H1 (cell line): Measurements from ENCODE around the gene TMEM178B. TPM values are rescaled to one million over a fixed set of nuclear protein-coding genes. Genes with fewer than 3 reads are reported as not detected.

Experiments used
- CTCF ChIA-PET: fragments of 300-600 bp; sonication (Branson Sonifier 250); formaldehyde crosslinking; loops from one replicate; lab custom pipeline; 2021; ENCODE audit not compliant: partially characterized antibody; lab: Charles Lee
- POLR2A ChIA-PET: fragments of 300-600 bp; sonication (Branson Sonifier 250); formaldehyde crosslinking; loops from one replicate; lab custom pipeline; 2021; ENCODE audit warnings: inconsistent platforms; ENCODE audit not compliant: partially characterized antibody; lab: Charles Lee
- DNase-seq, 2 experiments: peaks; one replicate each; pipeline versions ENCODE4 v3.0.0 to v3.0.0-alpha.2; 2010 to 2022; ENCODE audit warnings: low spot score in 2 of 2, low read depth in 1 of 2, mixed read lengths in 1 of 2
- FAIRE-seq: peaks from 2 replicates; lab custom pipeline; 2011; peaks lifted over from hg19 to GRCh38; lab: Jason Lieb, UNC
- H2AFZ ChIP-seq: 2 replicates; pipeline ENCODE4 v1.8.1; 2012; ENCODE audit warnings: low read length, inconsistent platforms
- H2AK5ac ChIP-seq: 2 replicates; pipeline ENCODE4 v1.6.1; 2013; ENCODE audit warnings: low read depth, low read length
- H2BK120ac ChIP-seq: replicated peaks from 2 replicates; pipeline ENCODE3; 2013; ENCODE audit warnings: low read depth, low read length, inconsistent platforms
- H2BK12ac ChIP-seq: 2 replicates; pipeline ENCODE4 v1.6.1; 2013; ENCODE audit warnings: low read depth, low read length
- H2BK15ac ChIP-seq: 2 replicates; pipeline ENCODE4 v1.6.1; 2013; ENCODE audit warnings: low read length
- H2BK20ac ChIP-seq: 2 replicates; pipeline ENCODE4 v1.6.1; 2013; ENCODE audit warnings: low read length
- H2BK5ac ChIP-seq: 2 replicates; pipeline ENCODE4 v1.6.1; 2013; ENCODE audit warnings: low read depth, low read length
- H3K14ac ChIP-seq: 2 replicates; pipeline ENCODE4 v1.6.1; 2013; ENCODE audit warnings: inconsistent platforms; ENCODE audit not compliant: insufficient read length
- H3K18ac ChIP-seq: 2 replicates; pipeline ENCODE4 v1.6.1; 2013; ENCODE audit warnings: low read length; ENCODE audit errors: extremely low read depth
- H3K23ac ChIP-seq: 2 replicates; pipeline ENCODE4 v1.6.1; 2013; ENCODE audit warnings: inconsistent platforms; ENCODE audit not compliant: insufficient read length
- H3K23me2 ChIP-seq: 2 replicates; pipeline ENCODE4 v1.6.1; 2013; ENCODE audit warnings: low read depth, low read length
- H3K27ac ChIP-seq: 2 replicates; pipeline ENCODE4 v1.6.1; 2011; ENCODE audit warnings: low read depth, low read length, inconsistent platforms
- H3K27me3 ChIP-seq, 4 experiments: replicated peaks in 1 of 4; 1 replicate in 1 of 4; 2 replicates in 3 of 4; pipeline versions ENCODE4 v1.6.1 to v1.8.1; 2011 to 2013; ENCODE audit warnings: low read length in 3 of 4, mild to moderate bottlenecking in 3 of 4, inconsistent platforms in 2 of 4, mixed read lengths in 2 of 4, moderate library complexity in 1 of 4; ENCODE audit not compliant: control insufficient read depth in 3 of 4, insufficient read depth in 3 of 4; ENCODE audit errors: extremely low read depth in 1 of 4
- H3K36me3 ChIP-seq, 4 experiments: 2 replicates each; pipeline versions ENCODE4 v1.6.1 to v1.8.1; 2011 to 2013; ENCODE audit warnings: mild to moderate bottlenecking in 4 of 4, low read length in 3 of 4, moderate library complexity in 2 of 4, control low read depth in 1 of 4, inconsistent platforms in 1 of 4; ENCODE audit not compliant: insufficient read depth in 4 of 4, control insufficient read depth in 2 of 4
- H3K4ac ChIP-seq: replicated peaks from 2 replicates; pipeline ENCODE3; 2013; ENCODE audit warnings: low read length, low read depth, mixed read lengths, inconsistent platforms; ENCODE audit not compliant: insufficient read length
- H3K4me1 ChIP-seq, 4 experiments: replicated peaks in 1 of 4; 1 replicate in 1 of 4; 2 replicates in 3 of 4; pipeline versions ENCODE4 v1.6.1 to v1.8.1; 2011 to 2013; ENCODE audit warnings: low read length in 3 of 4, inconsistent platforms in 2 of 4, mixed read lengths in 1 of 4; ENCODE audit not compliant: insufficient read depth in 4 of 4, control insufficient read depth in 3 of 4
- H3K4me2 ChIP-seq, 2 experiments: 2 replicates each; pipeline versions ENCODE4 v1.6.1 to v1.8.1; 2011 to 2013; ENCODE audit warnings: low read depth in 2 of 2, low read length in 2 of 2, control low read depth in 1 of 2, inconsistent platforms in 1 of 2, mild to moderate bottlenecking in 1 of 2; ENCODE audit not compliant: insufficient read depth in 1 of 2
- H3K4me3 ChIP-seq, 4 experiments: fragments of 200-600, 300-600 bp in 1 of 4; sonication (generic), shearing (Covaris generic), sonication (Bioruptor Twin) in 1 of 4; 2 replicates each; pipeline versions ENCODE4 v1.5.1 to v1.8.1; 2011 to 2016; ENCODE audit warnings: low read length in 4 of 4, low read depth in 3 of 4, control low read depth in 2 of 4, inconsistent platforms in 2 of 4, mild to moderate bottlenecking in 2 of 4, mixed read lengths in 1 of 4, moderate library complexity in 1 of 4; ENCODE audit not compliant: insufficient read depth in 2 of 4; ENCODE audit errors: extremely low read depth in 1 of 4
- H3K56ac ChIP-seq: replicated peaks from 2 replicates; pipeline ENCODE3; 2013; ENCODE audit warnings: low read depth, mild to moderate bottlenecking, mixed read lengths, low read length, inconsistent platforms; ENCODE audit not compliant: insufficient read length
- H3K79me1 ChIP-seq: 2 replicates; pipeline ENCODE4 v1.6.1; 2013; ENCODE audit warnings: low read depth, low read length, control low read depth
- H3K79me2 ChIP-seq, 2 experiments: 2 replicates each; pipeline versions ENCODE4 v1.6.1 to v1.8.1; 2012 to 2013; ENCODE audit warnings: low read length in 2 of 2, mild to moderate bottlenecking in 2 of 2, inconsistent platforms in 1 of 2; ENCODE audit not compliant: insufficient read depth in 2 of 2, control insufficient read depth in 1 of 2
- H3K9ac ChIP-seq, 4 experiments: replicated peaks in 1 of 4; 1 replicate in 1 of 4; 2 replicates in 3 of 4; pipeline versions ENCODE4 v1.6.1 to v1.8.1; 2011 to 2013; ENCODE audit warnings: low read depth in 3 of 4, low read length in 3 of 4, control low read depth in 2 of 4, mild to moderate bottlenecking in 2 of 4, moderate library complexity in 2 of 4, inconsistent platforms in 1 of 4; ENCODE audit errors: extremely low read depth in 1 of 4
- H3K9me3 ChIP-seq, 2 experiments: 2 replicates each; pipeline versions ENCODE4 v1.6.1 to v1.8.1; 2012 to 2013; ENCODE audit warnings: mild to moderate bottlenecking in 2 of 2, moderate library complexity in 2 of 2, control low read depth in 1 of 2, inconsistent platforms in 1 of 2, low read depth in 1 of 2, low read length in 1 of 2, mixed read lengths in 1 of 2; ENCODE audit not compliant: insufficient read depth in 2 of 2
- H4K20me1 ChIP-seq, 2 experiments: replicated peaks in 1 of 2; 2 replicates each; pipeline versions ENCODE3 to v1.8.1; 2011 to 2013; ENCODE audit warnings: inconsistent platforms in 2 of 2, low read length in 2 of 2, mild to moderate bottlenecking in 1 of 2; ENCODE audit not compliant: insufficient read depth in 2 of 2, control insufficient read depth in 1 of 2
- H4K5ac ChIP-seq: 2 replicates; pipeline ENCODE4 v1.6.1; 2013; ENCODE audit warnings: low read length, low read depth, mixed read lengths, inconsistent platforms; ENCODE audit not compliant: insufficient read length
- H4K8ac ChIP-seq: 2 replicates; pipeline ENCODE4 v1.8.0; 2013; ENCODE audit warnings: mild to moderate bottlenecking, moderate library complexity, low read length, inconsistent platforms; ENCODE audit not compliant: insufficient read depth; ENCODE audit errors: extremely low read depth
- H4K91ac ChIP-seq: replicated peaks from 2 replicates; pipeline ENCODE3; 2013; ENCODE audit warnings: low read length, mixed read lengths, inconsistent platforms; ENCODE audit not compliant: insufficient read length
- HDAC2 ChIP-seq, 2 experiments: fragments of 300-600 bp in 1 of 2; sonication (generic) in 1 of 2; IDR thresholded peaks; 2 replicates each; pipeline ENCODE4 v1.6.1; 2011 to 2012; ENCODE audit warnings: low read depth in 2 of 2, low read length in 2 of 2, mild to moderate bottlenecking in 2 of 2, moderate library complexity in 2 of 2, borderline replicate concordance in 1 of 2, inconsistent platforms in 1 of 2
- WGBS, 2 experiments: shearing (Covaris generic) in 1 of 2; methylation state at CpG; one replicate each; pipeline versions ENCODE4 v1.1.6 to v1.1.7; 2013 to 2015; ENCODE audit warnings: low lambda C conversion rate in 2 of 2, mixed read lengths in 2 of 2, inconsistent platforms in 1 of 2, low coverage in 1 of 2, missing lambda C conversion rate in 1 of 2; ENCODE audit not compliant: insufficient replicate concordance in 2 of 2, insufficient coverage in 1 of 2, insufficient read length in 1 of 2; ENCODE audit errors: extremely low coverage in 1 of 2, missing lambda C conversion rate in 1 of 2; 5-methylcytosine and 5-hydroxymethylcytosine counted together
- polyA plus RNA-seq, 7 experiments: library from polyadenylated mRNA; depleted of rRNA in 3 of 7; stranded (reverse) in 5 of 7; unstranded in 2 of 7; fragments of >200 nt in 5 of 7; fragments of 200-250 nt in 2 of 7; gene quantifications; 1 replicate in 5 of 7; 2 replicates in 1 of 7; 4 replicates in 1 of 7; pipeline versions ENCODE4 v1.2.1 to v1.2.3, GENCODE V29; 2011 to 2013; ENCODE audit warnings: missing spikeins in 2 of 7, mixed read lengths in 2 of 7
- total RNA-seq: library from RNA; stranded (reverse); fragmentation: NEBNext Ultra II Directional; extraction: Animal tissue kit (Norgen Biotek cat#: 25700); gene quantifications from 2 replicates; pipeline ENCODE4 v1.2.1, GENCODE V29; 2021

The TMEM178B gene
- total and polyA plus RNA-seq, 2 of the 8 experiments (the other 6 are each of a cell fraction or from before 2014, with no cell fraction given): 5.3 to 18.1 TPM

GRCh38 chr7:141431711-141432110, 357.8 kb downstream of the TMEM178B start:
- Histone ChIP-seq H3K79me1 (no peaks in the 10 kb centered on the region), H3K27ac (peak overlapping the region; percentile 37; the same call in 1 of the 2 replicates), H3K4ac (no peak overlapping the region), H3K14ac (no peak overlapping the region), H2AFZ (no peak overlapping the region), H3K36me3 (no peaks in the 10 kb centered on the region), H4K91ac (peak overlapping the region; percentile 22), H3K4me2 (peak overlapping the region; percentile 63 to 96; a peak in 3 of 4 replicates), H4K20me1 (no peaks in the 10 kb centered on the region), H3K4me1 (peaks cover 9 to 35% (median 21%) of the 10 kb centered on the region in 4 experiments), H2BK20ac (peak overlapping the region; percentile 66; the same call in 1 of the 2 replicates), H2BK12ac (no peak overlapping the region), H2BK5ac (peak overlapping the region; percentile 62; the same call in 1 of the 2 replicates), H3K9ac (no peak overlapping the region), H4K8ac (no peak overlapping the region), H3K18ac (no peak overlapping the region; the same call in 1 of the 2 replicates), H3K79me2 (no peaks in the 10 kb centered on the region), H3K23ac (no peak overlapping the region), H3K9me3 (0 out of 4 replicates have a peak, but pooled peaks cover 0 to 4% of the 10 kb centered on the region in 2 experiments), H3K27me3 (no peaks in the 10 kb centered on the region), H2BK15ac (no peak overlapping the region), H3K23me2 (no peaks in the 10 kb centered on the region), H3K56ac (no peak overlapping the region), H2AK5ac (no peak overlapping the region), H2BK120ac (no peak overlapping the region), H3K4me3 (no peak overlapping the region), H4K5ac (no peak overlapping the region)
- ChIA-PET POLR2A (interaction anchor here (1.6 kb wide), 1 partner anchor 24 kb away, joined by 3 read pairs; no protein-coding TSS in a partner anchor), CTCF (interaction anchor here (1.0 to 1.1 kb wide), 2 partner anchors 23 to 90 kb away, joined by 3 read pairs; no protein-coding TSS in a partner anchor)
- 71% methylated on average over 1 of the region's 1 CpG; no CpG with 5 or more reads in 1 of the 2 experiments for WGBS, 2 experiments
- no peak for TF ChIP-seq HDAC2 (IDR thresholded peaks at IDR 0.05; ENCODE audit: borderline replicate concordance in 1 of 2, low read depth in 2 of 2, low read length in 2 of 2)
- FAIRE-seq (no peak), DNase-seq (no peak)
